K562 (cell line): ENCODE data around the gene EGFR. TPM values are rescaled to one million over a fixed set of nuclear protein-coding genes. Genes with fewer than 3 reads are reported as not detected.

Experiments
- ATAC-seq: fragments of 200-7000 bp; cut with Tn5 transposase; 3 replicates; pipeline ENCODE4 v1.9.1; 2020; ENCODE audit warnings: moderate library complexity
- BruUV-seq: library from RNA; stranded (reverse); fragments of 400-500 nt; replicated peaks from 2 replicates; lab custom pipeline; 2021; lab: Mats Ljungman, UMichigan
- CTCF ChIA-PET: fragments of 300-600 bp; formaldehyde crosslinking; extraction: SDS; loops from one replicate; lab custom pipeline; 2021; ENCODE audit warnings: low intra/inter-chr PET ratio; lab: Yijun Ruan, JAX
- POLR2A ChIA-PET: fragments of 300-600, 350-650 bp; sonication (Branson Sonifier 250); formaldehyde crosslinking; extraction: SDS; loops from one replicate; lab custom pipeline; 2021; ENCODE audit warnings: antibody characterized with exemption, inconsistent platforms; lab: Yijun Ruan, JAX
- DNase-seq, 4 experiments: peaks; one replicate each; pipeline versions ENCODE4 v3.0.0 to v3.0.0-alpha.2; 2011 to 2018; ENCODE audit warnings: low spot score in 3 of 4, mixed read lengths in 3 of 4; ENCODE audit errors: extremely low read depth in 1 of 4
- FAIRE-seq: peaks from 2 replicates; lab custom pipeline; 2011; peaks lifted over from hg19 to GRCh38; lab: Jason Lieb, UNC
- H2AFZ ChIP-seq: 2 replicates; pipeline ENCODE4 v1.6.0; 2011; ENCODE audit warnings: low read depth, low read length, control low read depth, inconsistent platforms
- H3K27ac ChIP-seq: fragments of 200-600 bp; 3 replicates; pipeline ENCODE4 v1.8.0; 2011; ENCODE audit warnings: low read depth, mild to moderate bottlenecking, control low read depth, inconsistent platforms, low read length, moderate library complexity, mixed read lengths; ENCODE audit errors: extremely low read depth
- H3K27me3 ChIP-seq, 2 experiments: fragments of 300-600 bp in 1 of 2; 2 replicates in 1 of 2; 3 replicates in 1 of 2; pipeline versions ENCODE4 v1.6.0 to v1.8.0; 2011; ENCODE audit warnings: inconsistent platforms in 2 of 2, low read length in 2 of 2, mild to moderate bottlenecking in 1 of 2, mixed read lengths in 1 of 2, moderate library complexity in 1 of 2; ENCODE audit not compliant: control insufficient read depth in 2 of 2, insufficient read depth in 2 of 2
- H3K36me3 ChIP-seq: fragments of 300-600 bp; 3 replicates; pipeline ENCODE4 v1.8.0; 2011; ENCODE audit warnings: mild to moderate bottlenecking, low read length, inconsistent platforms; ENCODE audit not compliant: control insufficient read depth, insufficient read depth
- H3K4me1 ChIP-seq, 2 experiments: fragments of 200-600 bp in 1 of 2; replicated peaks in 1 of 2; 2 replicates in 1 of 2; 3 replicates in 1 of 2; pipeline versions ENCODE4 v1.5.1 to v1.8.0; 2011; ENCODE audit warnings: inconsistent platforms in 2 of 2, low read length in 2 of 2, mild to moderate bottlenecking in 1 of 2, mixed read lengths in 1 of 2, moderate library complexity in 1 of 2; ENCODE audit not compliant: control insufficient read depth in 2 of 2, insufficient read depth in 2 of 2
- H3K4me2 ChIP-seq: 2 replicates; pipeline ENCODE4 v1.6.1; 2011; ENCODE audit warnings: low read length, control low read depth, inconsistent platforms, mixed read lengths; ENCODE audit not compliant: insufficient read depth
- H3K4me3 ChIP-seq: fragments of 200-600 bp; sonication (generic), shearing (Covaris generic); 2 replicates; pipeline ENCODE4 v1.5.1; 2016; ENCODE audit warnings: control low read depth, inconsistent platforms
- H3K79me2 ChIP-seq: fragments of 200-600 bp; 3 replicates; pipeline ENCODE4 v1.8.0; 2011; ENCODE audit warnings: low read length, inconsistent platforms; ENCODE audit not compliant: control insufficient read depth, insufficient read depth
- H3K9ac ChIP-seq, 2 experiments: 2 replicates each; pipeline versions ENCODE4 v1.6.0 to v1.6.1; 2011; ENCODE audit warnings: low read depth in 2 of 2, low read length in 2 of 2, control low read depth in 1 of 2, inconsistent platforms in 1 of 2, mild to moderate bottlenecking in 1 of 2, mixed read lengths in 1 of 2; ENCODE audit not compliant: insufficient read depth in 1 of 2
- H3K9me1 ChIP-seq: one replicate; pipeline ENCODE4 v1.6.0; 2011; ENCODE audit warnings: inconsistent platforms, mild to moderate bottlenecking, low read length, moderate library complexity; ENCODE audit not compliant: control insufficient read depth, insufficient read depth
- H3K9me3 ChIP-seq: replicated peaks from 2 replicates; pipeline ENCODE4 v1.5.1; 2011; ENCODE audit warnings: low read depth, low read length, inconsistent platforms; ENCODE audit not compliant: control insufficient read depth, insufficient read depth
- H4K20me1 ChIP-seq: replicated peaks from 2 replicates; pipeline ENCODE4 v1.6.1; 2011; ENCODE audit warnings: low read length, inconsistent platforms, mixed read lengths; ENCODE audit not compliant: control insufficient read depth, insufficient read depth
- CREBBP ChIP-seq: IDR thresholded peaks from one replicate; pipeline ENCODE4 v1.6.1; 2012; ENCODE audit warnings: low read depth, mild to moderate bottlenecking, control low read depth, inconsistent platforms, low read length
- HDAC2 ChIP-seq: fragments of 450-650 bp; IDR thresholded peaks from 2 replicates; pipeline ENCODE4 v1.6.1; 2016; ENCODE audit warnings: mild to moderate bottlenecking
- KAT2B ChIP-seq: IDR thresholded peaks from one replicate; pipeline ENCODE4 v1.6.1; 2012; ENCODE audit warnings: low read depth, mild to moderate bottlenecking, control low read depth, inconsistent platforms, low read length, moderate library complexity
- KHSRP ChIP-seq: fragments of 450-650 bp; IDR thresholded peaks from 2 replicates; pipeline ENCODE4 v1.6.1; 2017
- NCOR1 ChIP-seq: fragments of 450-650 bp; IDR thresholded peaks from 2 replicates; pipeline ENCODE4 v1.6.1; 2016; ENCODE audit warnings: mild to moderate bottlenecking, moderate library complexity
- NR2C1 ChIP-seq, 2 experiments: fragments of 450-650 bp; IDR thresholded peaks; 2 replicates each; pipeline ENCODE4 v1.6.1; 2017; ENCODE audit warnings: mild to moderate bottlenecking in 2 of 2, antibody characterized with exemption in 1 of 2, inconsistent platforms in 1 of 2, missing compliant biosample characterization in 1 of 2, missing genetic modification characterization in 1 of 2
- PHF20 ChIP-seq: fragments of 450-650 bp; IDR thresholded peaks from 2 replicates; pipeline ENCODE4 v1.6.1; 2018; ENCODE audit not compliant: partially characterized antibody
- PRPF4 ChIP-seq: fragments of 200-400 bp; formaldehyde crosslinking; IDR thresholded peaks from one replicate; pipeline ENCODE4 v1.6.1; 2017; ENCODE audit warnings: low read length, low read depth, mild to moderate bottlenecking; ENCODE audit not compliant: insufficient read depth, poor library complexity, severe bottlenecking
- SP1 ChIP-seq: sonication (generic); formaldehyde crosslinking; IDR thresholded peaks from 2 replicates; pipeline ENCODE4 v1.8.1; 2022; ENCODE audit warnings: mild to moderate bottlenecking, missing genetic modification reagents
- STAG1 ChIP-seq: sonication (generic); formaldehyde crosslinking; IDR thresholded peaks from 2 replicates; pipeline ENCODE4 v1.5.0; 2020; ENCODE audit warnings: missing genetic modification reagents, borderline replicate concordance
- TAF9B ChIP-seq: fragments of 450-650 bp; IDR thresholded peaks from 2 replicates; pipeline ENCODE4 v1.6.1; 2018; ENCODE audit warnings: mild to moderate bottlenecking; ENCODE audit not compliant: partially characterized antibody
- THAP12 ChIP-seq: fragments of 250-450 bp; sonication (Bioruptor Pico); IDR thresholded peaks from 2 replicates; pipeline ENCODE4 v1.9.0; 2021; ENCODE audit warnings: mild to moderate bottlenecking, inconsistent platforms
- U2AF1 ChIP-seq: fragments of 200-400 bp; formaldehyde crosslinking; optimal IDR thresholded peaks from 2 replicates; pipeline ENCODE3; 2017; ENCODE audit warnings: mild to moderate bottlenecking, low read depth, low read length, moderate library complexity
- ZNF3 ChIP-seq: fragments of 250-450 bp; sonication (Bioruptor Pico); IDR thresholded peaks from 2 replicates; pipeline ENCODE4 v1.5.0; 2021; ENCODE audit warnings: mild to moderate bottlenecking, moderate library complexity
- WGBS: fragments of 100-300 bp; shearing (Covaris generic); methylation state at CpG from one replicate; pipeline ENCODE4 v1.1.6; 2016; ENCODE audit warnings: low coverage, mixed read lengths; ENCODE audit not compliant: insufficient coverage; ENCODE audit errors: missing lambda C conversion rate; 5-methylcytosine and 5-hydroxymethylcytosine counted together
- in situ Hi-C: fragments of 300-500 bp; cut with MboI; formaldehyde crosslinking; loops from 4 replicates; pipeline ENCODE4 v1.15.0; 2018; ENCODE audit warnings: inconsistent platforms, mixed read lengths
- intact Hi-C: fragments of 100-400 bp; cut with micrococcal nuclease; formaldehyde crosslinking; loops from 2 replicates; pipeline ENCODE4 v1.14.2; 2022
- polyA plus RNA-seq, 8 experiments: library from polyadenylated mRNA; depleted of rRNA in 4 of 8; stranded (reverse) in 5 of 8; unstranded in 3 of 8; fragments of >200 nt; fragmentation: Nextera tagmentation in 2 of 8; fragmentation: Illumina TruSeq in 1 of 8; extraction: Ambion mirVana in 2 of 8; extraction: Trizol in 1 of 8; gene quantifications; 2 replicates each; pipeline versions ENCODE4 v1.2.1 to v1.2.3, GENCODE V29; 2011 to 2014; ENCODE audit warnings: inconsistent platforms in 1 of 8, missing spikeins in 1 of 8
- total RNA-seq, 7 experiments: library from RNA; depleted of rRNA in 6 of 7; stranded (reverse); fragments of >200 nt in 6 of 7; fragmentation: Illumina TruSeq in 2 of 7; extraction: Trizol in 2 of 7; gene quantifications; 2 replicates each; pipeline versions ENCODE4 v1.2.1 to v1.2.3, GENCODE V29; 2011 to 2021; ENCODE audit warnings: low replicate concordance in 1 of 7
- TF ChIP-seq, protein P1 (sequence below): fragments of 200-800 bp; sonication (Bioruptor generic); IDR thresholded peaks from 2 replicates; pipeline ENCODE4 v1.6.1; 2017; ENCODE audit warnings: missing genetic modification characterization, missing compliant biosample characterization

Gene EGFR
- total and polyA plus RNA-seq, 9 of the 15 experiments (the other 6 are each of a cell fraction or from before 2014, with no cell fraction given) = 0.13 TPM; not detected in 8

- no peak for TF ChIP-seq PRPF4
- TF ChIP-seq HDAC2 = no peak
- no peak for TF ChIP-seq TAF9B
- no peak for TF ChIP-seq STAG1 (CRISPR knock-in tag)
Observed at GRCh38 chr7:55211726-55212125, 192.9 kb downstream of the EGFR start (continued).

DNA sequence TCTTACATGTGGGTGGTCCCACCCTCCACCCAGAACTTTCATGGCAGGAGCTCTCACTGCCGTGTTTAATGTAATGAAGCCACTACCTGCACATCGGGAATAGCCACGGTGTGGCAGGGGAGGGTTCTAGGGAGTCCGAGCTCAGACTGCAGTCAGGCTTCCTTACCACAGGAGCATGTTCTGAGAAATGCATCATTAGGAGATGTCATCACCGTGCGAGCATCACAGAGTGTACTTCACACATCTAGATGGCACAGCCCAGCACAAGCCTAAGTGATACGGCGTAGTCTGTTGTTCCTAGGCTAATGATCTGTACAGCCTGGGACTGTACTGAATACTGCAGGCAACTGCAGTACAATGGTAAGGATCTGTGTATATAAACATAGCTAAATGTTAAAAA is 193.4 kb downstream of the EGFR start:
- intact Hi-C loops (loop anchor here (10.0 kb wide), 1 partner anchor 57 kb away; no protein-coding TSS in a partner anchor), in situ Hi-C loops (no loop called here)
- no peak for DNase-seq
- ChIA-PET CTCF (no interaction called here), POLR2A (no interaction called here)
- peaks cover 11 to 32% of the 10 kb centered on the region in 2 experiments; a peak in 3 of 5 replicates for H3K27me3 ChIP-seq
- H2AFZ ChIP-seq = no peak overlapping the region
- H3K4me1 ChIP-seq = no peaks in the 10 kb centered on the region
- no peaks in the 10 kb centered on the region for H3K79me2 ChIP-seq
- no peaks in the 10 kb centered on the region for H3K9me1 ChIP-seq
- H3K4me2 ChIP-seq = no peak overlapping the region
- no TSS peak for BruUV-seq
- no peak for FAIRE-seq
- WGBS = under 1% methylated on average over 8 of the region's 8 CpGs
- no peak overlapping the region for H3K9ac ChIP-seq
- no peaks in the 10 kb centered on the region for H4K20me1 ChIP-seq
- no peak for ATAC-seq
- H3K27ac ChIP-seq = no peak overlapping the region
- H3K4me3 ChIP-seq = no peak overlapping the region
- no peaks in the 10 kb centered on the region for H3K36me3 ChIP-seq
- H3K9me3 ChIP-seq = no peaks in the 10 kb centered on the region
- TF ChIP-seq KHSRP (no peak), PHF20 (no peak), CREBBP (no peak), U2AF1 (no peak), KAT2B (no peak), NCOR1 (no peak), ZNF3 (no peak), SP1 (CRISPR knock-in tag) (no peak), THAP12 (no peak), NR2C1 (IDR thresholded peaks at IDR 0.05) (no peak), NR2C1 (tag; IDR thresholded peaks at IDR 0.05) (no peak)
- TF ChIP-seq, protein P1, sequence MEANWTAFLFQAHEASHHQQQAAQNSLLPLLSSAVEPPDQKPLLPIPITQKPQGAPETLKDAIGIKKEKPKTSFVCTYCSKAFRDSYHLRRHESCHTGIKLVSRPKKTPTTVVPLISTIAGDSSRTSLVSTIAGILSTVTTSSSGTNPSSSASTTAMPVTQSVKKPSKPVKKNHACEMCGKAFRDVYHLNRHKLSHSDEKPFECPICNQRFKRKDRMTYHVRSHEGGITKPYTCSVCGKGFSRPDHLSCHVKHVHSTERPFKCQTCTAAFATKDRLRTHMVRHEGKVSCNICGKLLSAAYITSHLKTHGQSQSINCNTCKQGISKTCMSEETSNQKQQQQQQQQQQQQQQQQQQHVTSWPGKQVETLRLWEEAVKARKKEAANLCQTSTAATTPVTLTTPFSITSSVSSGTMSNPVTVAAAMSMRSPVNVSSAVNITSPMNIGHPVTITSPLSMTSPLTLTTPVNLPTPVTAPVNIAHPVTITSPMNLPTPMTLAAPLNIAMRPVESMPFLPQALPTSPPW (CRISPR knock-in tag) = no peak
